ENCODE results near the gene COX7B.

COX7B gene

DNA sequence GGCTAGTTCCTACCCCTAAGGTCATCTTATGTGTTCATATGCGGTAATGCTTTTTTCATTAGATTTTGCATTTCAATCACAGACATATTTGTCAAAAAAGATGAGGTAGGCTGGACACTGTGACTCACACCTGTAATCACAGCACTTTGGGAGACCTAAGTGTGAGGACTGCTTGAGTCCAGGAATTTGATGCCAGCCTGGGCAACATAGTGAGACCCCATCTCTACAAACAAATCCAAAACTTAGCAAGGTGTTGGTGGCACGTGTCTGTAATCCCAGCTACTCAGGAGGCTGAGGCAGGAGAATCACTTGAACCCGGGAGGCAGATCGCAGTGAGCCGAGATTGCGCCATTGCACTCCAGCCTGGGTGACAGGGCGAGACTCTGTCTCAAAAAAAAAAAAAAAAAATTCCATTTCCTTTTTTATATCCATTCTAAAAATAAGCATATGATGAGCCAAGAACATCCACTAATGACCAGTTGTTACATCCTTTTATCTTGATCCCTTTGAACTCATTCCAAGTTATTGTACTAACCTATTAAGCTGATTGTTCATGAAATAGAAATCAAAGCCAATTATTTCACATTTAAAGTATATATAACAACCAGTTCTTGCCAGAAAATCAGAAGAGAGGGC lies 46.8 kb downstream of the COX7B start:
- DNase-seq = no peak

DNA sequence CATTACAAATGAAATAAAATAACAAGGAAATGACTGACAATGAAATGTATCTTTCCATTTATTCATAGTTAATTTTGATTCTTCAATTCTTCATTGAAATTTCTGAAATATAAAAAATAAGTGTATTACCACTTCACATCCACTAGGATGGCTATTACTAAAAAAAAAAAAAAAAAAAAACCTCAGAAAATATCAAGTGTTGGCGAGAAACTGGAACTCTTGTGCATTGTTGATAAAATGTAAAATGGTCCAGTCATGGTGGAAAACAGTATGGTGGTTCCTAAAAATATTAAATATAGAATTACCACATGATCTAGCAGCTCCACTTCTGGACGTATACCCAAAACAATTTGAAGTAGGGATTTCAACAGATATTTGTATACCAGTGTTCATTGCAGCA lies 47.3 kb downstream of the COX7B start:
- no peak for DNase-seq

DNA sequence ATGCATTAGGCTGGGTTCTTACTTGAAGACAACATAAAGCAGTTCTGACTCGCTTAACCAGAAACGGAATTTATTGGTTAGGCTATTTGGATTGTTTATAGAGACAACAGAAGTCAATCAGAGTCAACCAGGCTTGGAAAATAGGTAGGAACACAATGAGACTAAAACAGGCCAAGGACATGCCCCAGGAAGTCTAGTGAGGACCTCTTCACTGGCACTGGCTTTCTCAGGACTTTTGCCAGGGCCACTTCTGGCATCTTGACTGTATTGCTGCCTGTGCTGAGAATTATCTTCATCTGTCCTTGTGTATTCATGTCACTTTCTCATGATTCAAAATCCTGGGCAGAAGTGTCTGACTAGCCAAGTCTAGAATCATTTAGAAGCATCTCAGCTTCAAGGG lies 50.6 kb downstream of the COX7B start:
- DNase-seq = no peak

DNA sequence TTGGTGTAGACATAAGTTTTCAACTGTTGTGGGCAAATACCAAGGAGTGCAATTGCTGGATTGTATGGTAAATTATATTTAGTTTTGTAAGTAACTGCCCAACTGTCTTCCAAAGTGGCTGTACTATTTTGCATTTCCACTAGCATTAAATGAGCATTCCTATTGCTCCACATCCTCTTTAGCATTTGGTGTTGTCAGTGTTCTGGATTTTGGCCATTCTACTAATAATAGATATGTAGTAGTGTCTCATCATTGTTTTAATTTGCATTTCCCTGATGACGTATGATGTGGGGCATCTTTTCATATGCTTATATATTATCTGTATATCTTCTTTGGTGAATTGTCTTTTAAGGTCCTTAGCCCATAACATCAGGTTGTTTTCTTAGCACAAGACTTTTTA lies 52.9 kb downstream of the COX7B start:
- DNase-seq = no peak

DNA sequence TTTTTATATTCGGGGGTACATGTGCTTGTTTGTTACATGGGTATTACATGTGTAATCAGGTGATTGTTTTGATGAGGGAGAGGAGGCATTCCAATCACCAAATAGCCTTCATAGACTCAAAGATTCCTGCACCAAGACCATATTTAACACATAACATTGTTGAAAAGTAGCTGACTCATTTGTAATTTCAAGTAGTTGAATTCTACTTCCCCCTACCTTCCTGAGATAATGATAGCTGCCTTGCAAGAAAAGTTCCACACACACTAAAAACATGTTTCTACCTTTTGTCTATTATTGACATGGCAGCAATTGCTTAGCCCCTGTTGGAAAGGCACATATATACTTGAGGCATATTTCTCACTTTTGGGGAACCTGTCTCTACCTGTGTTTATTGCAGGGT lies 54.0 kb downstream of the COX7B start:
- no peak for DNase-seq

DNA sequence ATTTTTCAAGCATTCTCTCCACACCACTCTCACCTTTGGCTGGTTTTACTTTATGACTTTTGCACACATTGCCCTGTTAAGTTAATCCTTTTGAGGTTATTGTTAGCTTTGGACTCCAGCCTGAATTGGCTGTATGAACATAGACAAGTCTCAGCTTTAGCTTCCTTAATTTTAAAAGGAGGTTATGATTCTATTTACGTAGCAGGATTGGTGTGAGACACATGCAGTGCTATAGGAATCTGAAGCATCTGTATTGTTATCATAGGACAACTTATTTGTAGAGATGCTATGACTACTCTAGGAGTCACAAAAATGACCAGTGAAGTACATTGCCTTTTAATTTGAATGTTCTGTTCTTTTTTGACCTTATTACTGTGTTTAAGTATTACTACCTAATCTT lies 54.4 kb downstream of the COX7B start:
- DNase-seq = no peak

Data from activated CD4-positive, alpha-beta T cell treated with anti-CD3 and anti-CD28 coated beads for 4 hours (primary cell).